Measurements from ENCODE around the gene BMP8A. TPM values are rescaled to one million over a fixed set of nuclear protein-coding genes. Genes with fewer than 3 reads are reported as not detected.

BMP8A gene
- total RNA-seq, 1 donor from 2014 or later, result not detected

DNA sequence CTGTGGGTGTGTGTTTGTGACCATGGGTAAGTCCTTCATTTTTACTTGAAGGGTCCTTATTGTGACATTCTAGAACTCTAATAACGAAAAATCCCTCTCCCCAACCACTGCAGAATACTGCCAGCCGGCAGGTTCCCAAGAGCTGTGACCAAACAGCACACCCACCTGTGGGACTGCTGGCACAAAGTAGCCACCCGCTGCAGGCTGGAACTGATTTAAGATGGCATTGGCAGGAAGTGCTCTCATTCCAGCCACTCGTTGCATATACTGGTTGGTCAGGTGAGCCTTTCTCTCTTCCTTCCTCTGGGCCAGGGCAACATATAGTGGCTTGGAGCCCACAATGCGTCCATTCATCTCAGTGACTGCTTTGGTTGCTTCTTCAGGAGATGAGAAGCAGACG lies 73.5 kb downstream of the BMP8A start:
- H3K27ac Mint-ChIP-seq (ENCODE audit: unreplicated experiment), result no peak overlapping the region
- H3K4me3 Mint-ChIP-seq (ENCODE audit: unreplicated experiment), result no peak overlapping the region
- H3K27me3 Mint-ChIP-seq (ENCODE audit: unreplicated experiment), result no peaks in the 10 kb centered on the region
- H3K9me3 Mint-ChIP-seq (ENCODE audit: unreplicated experiment), result no peaks in the 10 kb centered on the region
- TF ChIP-seq, protein P1, sequence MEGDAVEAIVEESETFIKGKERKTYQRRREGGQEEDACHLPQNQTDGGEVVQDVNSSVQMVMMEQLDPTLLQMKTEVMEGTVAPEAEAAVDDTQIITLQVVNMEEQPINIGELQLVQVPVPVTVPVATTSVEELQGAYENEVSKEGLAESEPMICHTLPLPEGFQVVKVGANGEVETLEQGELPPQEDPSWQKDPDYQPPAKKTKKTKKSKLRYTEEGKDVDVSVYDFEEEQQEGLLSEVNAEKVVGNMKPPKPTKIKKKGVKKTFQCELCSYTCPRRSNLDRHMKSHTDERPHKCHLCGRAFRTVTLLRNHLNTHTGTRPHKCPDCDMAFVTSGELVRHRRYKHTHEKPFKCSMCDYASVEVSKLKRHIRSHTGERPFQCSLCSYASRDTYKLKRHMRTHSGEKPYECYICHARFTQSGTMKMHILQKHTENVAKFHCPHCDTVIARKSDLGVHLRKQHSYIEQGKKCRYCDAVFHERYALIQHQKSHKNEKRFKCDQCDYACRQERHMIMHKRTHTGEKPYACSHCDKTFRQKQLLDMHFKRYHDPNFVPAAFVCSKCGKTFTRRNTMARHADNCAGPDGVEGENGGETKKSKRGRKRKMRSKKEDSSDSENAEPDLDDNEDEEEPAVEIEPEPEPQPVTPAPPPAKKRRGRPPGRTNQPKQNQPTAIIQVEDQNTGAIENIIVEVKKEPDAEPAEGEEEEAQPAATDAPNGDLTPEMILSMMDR (IDR thresholded peaks at IDR 0.05; ENCODE audit: unreplicated experiment), result no peak
- H3K4me1 Mint-ChIP-seq (ENCODE audit: unreplicated experiment), result no peaks in the 10 kb centered on the region
- no peak for DNase-seq (ENCODE audit: low spot score)
- peaks cover 66% of the 10 kb centered on the region for H3K36me3 Mint-ChIP-seq (ENCODE audit: low read depth, unreplicated experiment)

DNA sequence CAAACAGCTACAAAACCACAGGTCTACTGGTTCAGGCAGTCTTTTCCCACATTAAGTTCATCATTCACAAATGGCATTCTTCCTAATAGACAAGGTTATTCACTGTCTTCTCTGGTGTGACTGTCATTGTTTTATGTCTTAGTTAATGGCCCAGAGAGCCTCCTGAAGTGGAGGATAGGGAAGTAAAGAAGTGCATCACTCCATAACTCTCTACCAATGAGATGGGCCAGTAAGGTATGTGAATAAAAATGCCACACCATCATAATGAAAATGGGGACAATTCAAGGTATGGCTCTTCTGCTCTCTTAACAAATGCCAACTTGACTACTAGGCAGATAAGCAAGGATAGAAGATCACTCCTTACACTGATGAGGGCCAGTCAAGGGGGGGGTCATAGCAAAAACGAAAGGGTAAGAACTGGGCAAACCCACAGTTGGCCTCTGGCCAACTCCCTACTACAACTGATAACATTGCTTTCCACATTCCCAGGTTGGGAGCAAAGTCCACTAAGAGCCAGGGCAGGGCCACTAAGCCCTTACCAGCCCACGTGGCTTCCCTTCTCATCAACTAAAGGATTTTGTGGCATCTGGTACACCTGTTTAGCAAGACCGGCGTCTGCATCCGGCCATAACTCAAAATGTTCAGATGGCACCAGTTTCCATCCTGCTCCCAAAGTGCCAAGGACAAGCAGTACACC lies 75.2 kb downstream of the BMP8A start:
- Mint-ChIP-seq H3K4me1 (ENCODE audit: unreplicated experiment) (no peaks in the 10 kb centered on the region), H3K36me3 (ENCODE audit: low read depth, unreplicated experiment) (peaks cover 65% of the 10 kb centered on the region), H3K27me3 (ENCODE audit: unreplicated experiment) (no peaks in the 10 kb centered on the region), H3K4me3 (ENCODE audit: unreplicated experiment) (peak overlapping the region; percentile 22), H3K9me3 (ENCODE audit: unreplicated experiment) (no peaks in the 10 kb centered on the region), H3K27ac (ENCODE audit: unreplicated experiment) (no peak overlapping the region)
- no peak for DNase-seq (ENCODE audit: low spot score)
- TF ChIP-seq, protein P1 (IDR thresholded peaks at IDR 0.05; ENCODE audit: unreplicated experiment), result no peak

DNA sequence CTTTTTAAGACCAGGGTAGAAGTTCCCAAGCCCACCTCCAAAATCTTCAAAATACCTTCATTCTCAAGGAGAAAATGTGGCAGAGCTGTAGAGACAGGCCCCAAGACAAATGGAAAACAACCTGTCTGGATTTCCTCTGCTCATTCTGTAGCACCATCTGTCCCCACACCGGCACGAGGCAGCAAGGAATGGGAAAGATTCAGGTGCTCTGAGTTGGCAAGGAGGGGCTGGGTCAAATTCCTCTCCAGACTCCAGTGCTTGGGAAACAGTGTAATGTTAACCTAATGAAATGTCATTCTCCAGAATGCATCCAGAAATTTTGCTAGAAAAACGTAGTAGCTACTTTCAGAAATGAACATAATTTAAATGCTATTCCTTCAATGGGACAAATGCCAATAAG lies 75.9 kb downstream of the BMP8A start:
- Mint-ChIP-seq H3K4me1 (ENCODE audit: unreplicated experiment) (no peaks in the 10 kb centered on the region), H3K4me3 (ENCODE audit: unreplicated experiment) (peak overlapping the region; percentile 22), H3K9me3 (ENCODE audit: unreplicated experiment) (no peaks in the 10 kb centered on the region), H3K36me3 (ENCODE audit: low read depth, unreplicated experiment) (peaks cover 66% of the 10 kb centered on the region), H3K27me3 (ENCODE audit: unreplicated experiment) (no peaks in the 10 kb centered on the region), H3K27ac (ENCODE audit: unreplicated experiment) (no peak overlapping the region)
- DNase-seq (ENCODE audit: low spot score), result no peak
- TF ChIP-seq, protein P1 (IDR thresholded peaks at IDR 0.05; ENCODE audit: unreplicated experiment), result no peak

DNA sequence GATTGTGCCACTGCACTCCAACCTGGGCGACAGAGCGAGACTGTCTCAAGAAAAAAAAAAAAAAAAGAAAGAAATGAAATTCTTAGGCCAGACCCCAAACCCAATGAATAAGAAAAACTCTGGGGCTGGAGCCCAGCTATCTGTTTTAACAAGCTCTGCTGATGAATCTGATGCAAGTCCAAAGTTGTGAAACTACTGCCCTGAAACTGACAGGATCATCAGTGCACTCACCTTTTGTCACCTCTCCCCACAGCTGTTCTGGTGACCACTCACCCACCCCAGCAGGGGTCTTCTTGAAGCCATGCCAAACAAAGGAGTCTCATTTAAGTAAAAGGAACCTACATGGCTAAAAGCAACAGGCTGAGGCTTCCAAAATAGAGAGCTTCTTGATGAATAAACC lies 76.8 kb downstream of the BMP8A start:
- H3K9me3 Mint-ChIP-seq (ENCODE audit: unreplicated experiment), result no peaks in the 10 kb centered on the region
- DNase-seq (ENCODE audit: low spot score), result no peak
- H3K4me1 Mint-ChIP-seq (ENCODE audit: unreplicated experiment), result peaks cover 3% of the 10 kb centered on the region
- H3K27ac Mint-ChIP-seq (ENCODE audit: unreplicated experiment), result no peak overlapping the region
- H3K27me3 Mint-ChIP-seq (ENCODE audit: unreplicated experiment), result no peaks in the 10 kb centered on the region
- TF ChIP-seq, protein P1 (IDR thresholded peaks at IDR 0.05; ENCODE audit: unreplicated experiment), result no peak
- no peak overlapping the region for H3K4me3 Mint-ChIP-seq (ENCODE audit: unreplicated experiment)
- H3K36me3 Mint-ChIP-seq (ENCODE audit: low read depth, unreplicated experiment), result peaks cover 58% of the 10 kb centered on the region

DNA sequence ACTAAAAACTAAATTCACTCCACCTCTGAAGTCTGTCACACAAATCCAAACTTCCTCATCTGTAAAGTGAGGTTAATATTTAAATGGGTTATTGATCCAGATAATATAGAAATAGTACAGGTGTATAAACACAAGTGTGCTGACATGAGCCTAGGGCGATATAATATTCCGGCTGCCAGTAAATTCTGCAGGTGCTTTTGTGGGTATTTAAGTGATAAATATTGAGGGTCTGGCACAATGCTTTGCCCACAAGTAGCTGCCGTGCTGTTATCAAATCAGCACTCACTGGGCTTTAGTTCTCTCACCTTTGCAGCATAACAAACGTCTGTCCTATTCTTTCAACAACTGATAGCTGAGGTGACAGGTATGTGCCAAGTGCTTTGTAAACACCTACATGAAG lies 77.6 kb downstream of the BMP8A start:
- no peaks in the 10 kb centered on the region for H3K27me3 Mint-ChIP-seq (ENCODE audit: unreplicated experiment)
- H3K9me3 Mint-ChIP-seq (ENCODE audit: unreplicated experiment), result no peaks in the 10 kb centered on the region
- peaks cover 55% of the 10 kb centered on the region for H3K36me3 Mint-ChIP-seq (ENCODE audit: low read depth, unreplicated experiment)
- TF ChIP-seq, protein P1 (IDR thresholded peaks at IDR 0.05; ENCODE audit: unreplicated experiment), result no peak
- peaks cover 10% of the 10 kb centered on the region for H3K4me1 Mint-ChIP-seq (ENCODE audit: unreplicated experiment)
- DNase-seq (ENCODE audit: low spot score), result no peak
- H3K27ac Mint-ChIP-seq (ENCODE audit: unreplicated experiment), result no peak overlapping the region
- no peak overlapping the region for H3K4me3 Mint-ChIP-seq (ENCODE audit: unreplicated experiment)

Measured in endothelial cell (in vitro differentiated cells).